Endothelial cell of hepatic sinusoid (primary cell): ENCODE data around the gene FBXL16.

Source experiments
- in situ Hi-C: cut with HindIII; loops from 2 replicates; pipeline ENCODE4 v1.10.0; 2017; ENCODE audit warnings: low sequenced_read_pairs

Gene FBXL16

DNA sequence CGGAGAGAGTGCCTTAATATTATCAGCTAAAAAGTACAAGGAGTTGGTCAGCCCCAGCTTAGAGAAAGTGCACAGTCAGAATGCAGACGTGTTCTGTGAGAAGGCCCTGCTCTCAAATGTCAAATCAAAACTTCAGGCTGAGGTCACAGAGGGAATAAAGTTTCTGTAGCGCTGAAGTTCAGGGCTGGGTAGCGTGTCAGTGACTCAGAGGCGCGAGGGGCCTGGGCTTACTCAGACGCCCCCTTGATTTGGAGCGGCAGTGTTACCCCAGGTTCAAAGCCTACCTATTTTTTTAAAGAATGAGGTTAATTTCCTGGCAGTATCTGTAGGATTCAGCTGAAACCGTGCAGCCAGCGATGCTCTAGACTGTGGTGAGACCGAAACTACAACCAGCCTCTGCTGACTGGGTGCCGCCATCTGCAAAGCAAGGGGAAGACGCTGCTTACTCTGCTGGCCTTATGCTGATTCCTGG is 30.4 kb upstream of the FBXL16 start:
- in situ Hi-C loops = no loop called here

GRCh38 chr16:734981-735881 is 29.6 kb upstream of the FBXL16 start:
- in situ Hi-C loops = no loop called here

DNA sequence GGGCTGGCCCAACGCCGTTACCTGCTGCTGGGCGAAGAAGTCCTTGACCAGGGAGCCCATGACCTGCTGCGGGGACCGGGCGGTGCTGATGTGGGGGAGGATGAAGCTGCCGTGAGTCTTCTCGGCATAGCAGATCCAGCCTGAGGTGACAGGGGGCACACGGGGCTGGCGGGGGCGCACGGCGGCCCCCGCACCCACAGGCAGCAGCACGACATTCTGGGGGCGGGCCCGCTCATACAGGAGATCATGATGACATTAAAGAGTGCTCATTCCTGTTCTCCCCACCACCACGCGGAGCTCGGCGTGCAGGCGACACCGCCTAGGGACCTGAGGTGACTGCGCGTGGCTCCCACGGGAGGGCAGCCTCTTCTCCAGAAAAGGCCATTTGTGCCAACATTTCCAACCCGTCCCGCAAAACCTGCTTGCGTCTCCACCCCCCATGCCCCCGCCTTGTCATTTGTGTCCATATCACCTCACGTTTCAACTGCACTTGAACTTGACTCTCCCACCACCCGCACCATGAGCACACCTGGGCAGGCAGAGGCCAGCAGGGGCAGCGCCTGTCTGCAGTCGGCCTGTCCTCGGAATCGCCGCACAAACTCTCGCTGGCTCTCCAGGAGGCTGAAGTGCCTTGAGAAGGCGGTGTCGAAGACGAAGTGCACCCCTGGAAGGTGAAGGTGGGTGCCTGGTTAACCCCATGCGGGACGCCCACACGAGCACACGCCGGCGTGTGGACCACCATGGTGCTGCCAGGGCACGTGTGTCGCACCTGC is 28.8 kb upstream of the FBXL16 start:
- in situ Hi-C loops = no loop called here

DNA sequence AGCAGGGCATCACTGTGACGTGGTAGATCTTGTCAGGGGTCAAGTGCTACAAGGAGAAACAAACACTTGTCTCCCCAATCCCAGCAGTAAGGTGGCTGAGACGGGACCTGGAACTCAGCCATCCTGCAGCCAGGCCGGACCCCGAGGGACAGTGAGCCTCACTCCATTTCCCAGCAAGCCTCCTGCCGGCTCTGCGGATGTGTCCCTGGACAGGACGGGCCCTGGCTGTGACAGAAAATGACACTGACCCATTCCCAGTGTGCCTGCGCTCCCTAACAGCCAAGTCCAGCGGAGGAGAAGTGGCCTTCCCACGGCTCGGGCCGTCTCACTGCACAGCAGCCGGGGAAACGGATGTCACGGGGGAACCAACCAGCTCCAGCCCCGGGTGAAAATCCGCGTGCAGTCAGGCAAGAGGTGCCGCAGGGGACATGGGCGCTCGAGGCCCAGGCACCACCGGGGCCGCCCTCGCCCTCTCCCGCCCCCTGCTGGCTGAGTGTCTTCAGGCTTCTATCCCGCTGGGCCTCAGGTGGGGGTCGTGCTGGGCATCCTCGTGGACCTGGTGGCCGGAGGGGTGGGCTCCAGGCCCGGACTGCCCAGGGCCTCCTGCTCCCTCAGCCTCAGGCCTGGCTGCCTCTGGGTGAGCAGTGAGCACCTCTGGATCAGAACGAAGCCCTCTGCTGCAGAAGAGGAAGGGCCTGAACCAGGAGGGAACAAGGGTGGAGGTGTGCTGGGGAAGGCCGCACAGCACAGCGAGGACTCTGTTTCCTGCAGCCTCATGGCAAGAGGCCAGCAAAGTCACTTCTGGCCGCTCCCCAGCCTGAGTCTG is 28.0 kb upstream of the FBXL16 start:
- in situ Hi-C loops = no loop called here

DNA sequence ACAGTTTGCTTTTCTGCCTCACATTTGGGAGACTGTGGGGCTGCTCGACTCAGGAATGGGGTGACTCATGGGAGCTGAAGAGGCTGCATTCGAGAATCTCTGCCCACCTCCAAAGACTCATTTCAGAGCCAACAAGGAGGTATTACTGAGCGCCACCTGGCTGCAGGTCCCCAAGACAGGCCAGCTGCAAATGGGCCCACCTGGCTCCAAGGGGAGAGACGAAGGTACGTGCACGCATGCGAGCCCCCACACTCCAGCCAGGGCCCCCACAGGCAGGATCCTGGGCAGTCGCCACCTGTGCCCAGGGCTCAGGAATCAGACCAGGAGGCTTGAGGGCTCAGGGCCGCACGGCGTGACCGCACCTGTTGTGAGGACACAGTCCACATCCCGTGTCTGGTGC is 27.3 kb upstream of the FBXL16 start:
- in situ Hi-C loops = no loop called here

- in situ Hi-C loops = no loop called here
These were observed 26.7 kb upstream of the FBXL16 start for GRCh38 chr16:732332-732731.

- in situ Hi-C loops = no loop called here
These were observed 25.3 kb upstream of the FBXL16 start for GRCh38 chr16:730666-731509.

- in situ Hi-C loops = no loop called here
These were observed 24.4 kb upstream of the FBXL16 start for GRCh38 chr16:729768-730665.

GRCh38 chr16:728890-729744 is 23.5 kb upstream of the FBXL16 start:
- in situ Hi-C loops = no loop called here

GRCh38 chr16:728131-728889 is 22.7 kb upstream of the FBXL16 start:
- in situ Hi-C loops = no loop called here

DNA sequence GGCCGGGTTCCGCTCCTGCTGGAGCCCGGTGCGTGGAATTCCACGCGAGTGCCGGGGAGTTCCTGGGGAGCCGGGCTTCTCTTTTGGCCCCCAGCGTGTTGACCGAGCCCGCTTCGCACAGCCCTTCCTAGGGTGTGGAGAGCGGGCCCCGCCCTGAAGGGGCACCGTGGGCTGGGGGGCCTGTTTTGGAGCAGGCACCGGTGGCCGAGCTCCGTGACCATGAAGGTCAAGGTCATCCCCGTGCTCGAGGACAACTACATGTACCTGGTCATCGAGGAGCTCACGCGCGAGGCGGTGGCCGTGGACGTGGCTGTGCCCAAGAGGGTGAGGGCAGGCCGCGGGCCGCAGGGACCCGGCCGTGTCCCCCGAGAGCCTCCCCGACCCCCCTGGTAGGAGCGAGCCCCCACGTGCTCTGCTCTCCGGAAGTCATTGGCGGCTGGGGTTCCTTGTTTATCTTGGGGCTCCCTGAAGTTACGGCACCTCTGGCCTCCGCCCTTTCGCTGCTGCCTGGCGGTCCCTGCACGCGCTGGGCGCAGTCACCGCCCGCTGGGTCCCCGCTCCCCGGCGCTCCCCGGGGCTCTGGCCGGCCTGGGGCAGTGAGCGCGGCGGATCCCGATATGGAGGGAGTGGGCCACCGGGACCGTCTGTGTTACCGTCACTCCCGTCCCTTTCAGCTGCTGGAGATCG is 21.8 kb upstream of the FBXL16 start:
- in situ Hi-C loops = no loop called here

DNA sequence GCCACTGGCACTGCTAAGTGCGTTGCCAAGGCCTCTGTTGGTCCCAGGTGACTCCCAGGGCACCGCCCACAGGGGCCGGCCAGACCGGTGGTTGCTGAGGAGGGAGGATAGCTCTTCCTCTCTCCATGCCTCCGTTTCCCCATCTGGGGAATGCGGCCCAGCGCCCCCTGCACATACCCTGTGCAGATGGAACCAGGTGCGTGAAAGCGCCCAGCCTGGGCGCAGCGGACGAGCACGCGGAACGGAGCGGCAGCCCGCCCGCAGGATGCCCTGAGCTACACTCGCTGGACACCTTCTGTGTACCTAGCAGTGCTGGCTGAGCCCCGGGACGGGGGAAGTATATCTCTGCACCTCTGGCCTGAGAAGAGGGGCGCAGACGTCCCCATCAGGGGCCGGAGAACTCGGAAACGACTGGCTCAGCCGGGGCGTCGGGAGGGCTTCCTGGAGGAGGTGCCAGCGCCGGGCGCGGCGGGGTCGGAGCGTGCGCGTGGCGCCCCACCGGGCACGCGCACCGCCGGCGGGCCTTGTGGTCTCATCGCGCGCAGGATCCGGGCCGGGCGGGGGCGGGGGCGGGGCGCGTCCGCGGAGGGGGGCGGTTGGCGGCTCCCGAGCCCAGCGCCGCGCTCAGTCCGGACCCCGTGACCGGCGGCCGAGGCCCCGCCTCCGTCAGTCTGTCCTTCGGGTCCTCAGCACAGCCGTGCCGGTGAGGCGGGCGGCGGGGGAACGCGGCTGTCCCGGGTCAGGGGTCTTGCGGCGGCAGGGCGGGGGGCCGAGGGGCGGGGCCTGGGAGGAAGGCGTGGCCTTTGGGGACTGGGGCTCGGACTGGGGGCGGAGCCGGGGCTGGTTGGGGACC is 21.1 kb upstream of the FBXL16 start, which contains the start of the genes CCDC78 and HAGHL:
TSS of gene CCDC78 (minus strand) at position 6 of the 853 bp plus-strand sequence. CDS start 76 bp downstream, outside the sequence.
TSS of gene HAGHL (plus strand) at position 669 of the 853 bp plus-strand sequence. CDS start 404 bp downstream, outside the sequence.
- in situ Hi-C loops = no loop called here

GRCh38 chr16:726188-726437 is 20.5 kb upstream of the FBXL16 start:
- in situ Hi-C loops = no loop called here

DNA sequence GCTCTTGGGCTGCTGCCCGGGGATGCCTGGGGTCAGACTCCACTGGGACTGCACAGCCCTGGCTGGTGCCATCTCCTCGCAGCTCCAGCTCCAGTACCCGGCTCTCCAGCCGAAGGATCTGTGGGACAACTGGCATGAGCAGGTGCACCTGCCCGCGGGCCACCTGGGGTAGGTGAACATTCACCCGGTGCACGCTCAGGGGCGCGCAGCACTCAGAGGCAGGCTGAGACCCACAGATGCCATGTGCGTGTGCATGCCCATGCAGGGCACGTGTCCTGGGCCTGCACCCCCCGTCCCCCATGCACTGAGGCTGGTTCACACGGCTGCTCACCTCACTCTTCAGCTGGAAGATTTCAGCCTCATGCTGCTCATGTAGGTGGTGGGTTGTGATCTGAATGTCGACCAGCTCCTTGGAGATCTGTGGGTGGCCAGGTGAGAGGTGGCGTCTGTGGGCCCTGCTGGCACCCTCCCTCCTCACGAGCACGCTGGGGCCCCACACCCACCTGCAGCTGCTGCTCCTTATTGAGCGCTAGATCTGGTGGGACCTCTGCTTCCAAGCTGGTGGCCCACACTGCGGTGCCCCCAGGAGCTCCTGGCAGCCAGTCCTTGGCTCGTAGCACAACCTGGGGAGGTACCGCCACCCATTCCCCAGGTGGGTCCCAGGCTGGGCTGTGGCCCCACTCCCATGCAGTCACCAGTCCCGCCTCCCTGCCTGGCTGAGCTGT is 20.0 kb upstream of the FBXL16 start:
- in situ Hi-C loops = no loop called here

DNA sequence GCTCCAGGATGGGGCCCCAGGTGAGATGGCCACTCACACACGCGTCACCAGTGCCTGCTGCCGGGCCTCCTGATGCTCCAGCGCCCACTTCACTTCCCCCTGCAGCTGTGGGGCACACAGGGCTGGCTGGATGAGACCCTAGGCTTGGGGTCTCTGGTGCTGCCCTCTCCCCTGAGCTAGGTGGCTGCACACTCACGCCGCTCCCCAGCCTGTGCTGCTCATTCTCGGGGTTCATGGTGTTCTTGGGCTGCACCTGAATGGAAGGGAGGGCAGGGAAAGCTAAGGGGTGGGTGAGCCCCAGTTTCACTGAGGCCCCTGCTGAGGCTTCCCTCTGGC is 19.4 kb upstream of the FBXL16 start:
- in situ Hi-C loops = no loop called here
